SK-N-SH treated with all-trans-retinoic acid at 6 μM for 48 hours (cell line): ENCODE measurements around the gene STK32B.

ENCODE experiments used
- ATAC-seq: fragments of 200-7000 bp; cut with Tn5 transposase; 3 replicates; pipeline ENCODE4 v1.9.1; 2020; ENCODE audit warnings: mild to moderate bottlenecking, moderate library complexity
- ARNTL ChIP-seq: fragments of 450-650 bp; formaldehyde crosslinking; IDR thresholded peaks from 2 replicates; pipeline ENCODE4 v1.5.0; 2020; ENCODE audit warnings: low read depth, mild to moderate bottlenecking, moderate library complexity, borderline replicate concordance
- CREB5 ChIP-seq: fragments of 250-450 bp; sonication (Bioruptor Pico); IDR thresholded peaks from 2 replicates; pipeline ENCODE4 v1.5.1; 2020; ENCODE audit warnings: low read depth, mild to moderate bottlenecking, moderate library complexity
- CSDC2 ChIP-seq: fragments of 250-450 bp; sonication (Bioruptor Pico); IDR thresholded peaks from 2 replicates; pipeline ENCODE4 v1.5.0; 2020; ENCODE audit warnings: mild to moderate bottlenecking, moderate library complexity
- CSRNP3 ChIP-seq: fragments of 250-450 bp; sonication (Bioruptor Pico); IDR thresholded peaks from 2 replicates; pipeline ENCODE4 v1.5.1; 2021; ENCODE audit warnings: mild to moderate bottlenecking, moderate library complexity
- GLIS3 ChIP-seq: fragments of 250-450 bp; sonication (Bioruptor Pico); IDR thresholded peaks from 2 replicates; pipeline ENCODE4 v1.5.0; 2020; ENCODE audit warnings: mild to moderate bottlenecking, moderate library complexity
- ISL1 ChIP-seq: fragments of 250-450 bp; sonication (Bioruptor Pico); IDR thresholded peaks from 2 replicates; pipeline ENCODE4 v2.1.2; 2022; ENCODE audit warnings: mild to moderate bottlenecking, moderate library complexity
- OSR1 ChIP-seq: fragments of 250-450 bp; sonication (Bioruptor Pico); IDR thresholded peaks from 2 replicates; pipeline ENCODE4 v1.8.0; 2022; ENCODE audit warnings: moderate library complexity, mild to moderate bottlenecking, inconsistent platforms
- PATZ1 ChIP-seq: fragments of 250-450 bp; sonication (Bioruptor Pico); IDR thresholded peaks from 2 replicates; pipeline ENCODE4 v1.8.0; 2020; ENCODE audit warnings: mild to moderate bottlenecking, moderate library complexity, borderline replicate concordance
- POU6F1 ChIP-seq: fragments of 250-450 bp; sonication (Bioruptor Pico); IDR thresholded peaks from 2 replicates; pipeline ENCODE4 v1.8.0; 2021; ENCODE audit warnings: low read depth, mild to moderate bottlenecking, moderate library complexity, borderline replicate concordance
- RARB ChIP-seq: fragments of 250-450 bp; sonication (Bioruptor Pico); IDR thresholded peaks from 2 replicates; pipeline ENCODE4 v1.8.0; 2021; ENCODE audit warnings: mild to moderate bottlenecking, moderate library complexity
- SNAI2 ChIP-seq: fragments of 250-450 bp; sonication (Bioruptor Pico); IDR thresholded peaks from 2 replicates; pipeline ENCODE4 v1.5.0; 2020; ENCODE audit warnings: mild to moderate bottlenecking, moderate library complexity
- TCF4 ChIP-seq: fragments of 250-450 bp; sonication (Bioruptor Pico); IDR thresholded peaks from 2 replicates; pipeline ENCODE4 v1.8.0; 2021; ENCODE audit warnings: mild to moderate bottlenecking, moderate library complexity, borderline replicate concordance
- TOX ChIP-seq: fragments of 250-450 bp; sonication (Bioruptor Pico); IDR thresholded peaks from 2 replicates; pipeline ENCODE4 v1.8.0; 2021; ENCODE audit warnings: mild to moderate bottlenecking, moderate library complexity, borderline replicate concordance
- TSHZ2 ChIP-seq: fragments of 250-450 bp; sonication (Bioruptor Pico); IDR thresholded peaks from 2 replicates; pipeline ENCODE4 v1.5.0; 2020; ENCODE audit warnings: mild to moderate bottlenecking, moderate library complexity
- ZC3H10 ChIP-seq: fragments of 250-450 bp; sonication (Bioruptor Pico); IDR thresholded peaks from 2 replicates; pipeline ENCODE4 v1.5.1; 2021; ENCODE audit warnings: mild to moderate bottlenecking, moderate library complexity
- ZFP3 ChIP-seq: fragments of 250-450 bp; sonication (Bioruptor Pico); IDR thresholded peaks from 2 replicates; pipeline ENCODE4 v1.5.0; 2020; ENCODE audit warnings: mild to moderate bottlenecking, moderate library complexity
- ZNF565 ChIP-seq: fragments of 450-650 bp; formaldehyde crosslinking; conservative IDR thresholded peaks from 2 replicates; pipeline ENCODE4 v1.5.0; 2020; ENCODE audit warnings: low read depth, mild to moderate bottlenecking, moderate library complexity
- ZNF70 ChIP-seq: fragments of 450-650 bp; formaldehyde crosslinking; IDR thresholded peaks from 2 replicates; pipeline ENCODE4 v1.5.0; 2020; ENCODE audit warnings: mild to moderate bottlenecking, moderate library complexity
- ZNF8 ChIP-seq: fragments of 450-650 bp; formaldehyde crosslinking; IDR thresholded peaks from 2 replicates; pipeline ENCODE4 v1.5.0; 2020; ENCODE audit warnings: mild to moderate bottlenecking, moderate library complexity

Gene STK32B

GRCh38 chr4:5138389-5138788, 87.1 kb downstream of the STK32B start:
- no peak for ATAC-seq
- no peak for TF ChIP-seq PATZ1 (CRISPR knock-in tag)
- TF ChIP-seq OSR1 (CRISPR knock-in tag), result no peak
- no peak for TF ChIP-seq GLIS3 (CRISPR knock-in tag)
- no peak for TF ChIP-seq ZFP3 (CRISPR knock-in tag)

- ATAC-seq, result no peak
- no peak for TF ChIP-seq PATZ1 (CRISPR knock-in tag)
- no peak for TF ChIP-seq RARB (CRISPR knock-in tag)
- TF ChIP-seq CSDC2 (CRISPR knock-in tag), result no peak
- TF ChIP-seq TOX (CRISPR knock-in tag), result no peak
- no peak for TF ChIP-seq SNAI2 (CRISPR knock-in tag)
- no peak for TF ChIP-seq CSRNP3 (CRISPR knock-in tag)
- no peak for TF ChIP-seq ZNF8 (CRISPR knock-in tag)
- no peak for TF ChIP-seq ZC3H10 (CRISPR knock-in tag)
- no peak for TF ChIP-seq ZNF70 (CRISPR knock-in tag)
- TF ChIP-seq, all 23 proteins: peak for 0
Measured at GRCh38 chr4:5139141-5139540, 87.9 kb downstream of the STK32B start.

- TF ChIP-seq TCF4, result no peak
- TF ChIP-seq ARNTL (CRISPR knock-in tag), result no peak
- no peak for TF ChIP-seq TSHZ2 (CRISPR knock-in tag)
- no peak for TF ChIP-seq ZC3H10 (CRISPR knock-in tag)
- no peak for TF ChIP-seq CREB5 (CRISPR knock-in tag)
- no peak for TF ChIP-seq POU6F1
- no peak for TF ChIP-seq OSR1 (CRISPR knock-in tag)
- TF ChIP-seq PATZ1 (CRISPR knock-in tag), result no peak
- no peak for TF ChIP-seq ISL1
- TF ChIP-seq ZNF8 (CRISPR knock-in tag), result no peak
- TF ChIP-seq ZNF565 (CRISPR knock-in tag), result no peak
- TF ChIP-seq ZFP3 (CRISPR knock-in tag), result no peak
- TF ChIP-seq TOX (CRISPR knock-in tag), result no peak
Measured at GRCh38 chr4:5141802-5142201, 90.5 kb downstream of the STK32B start.

More at GRCh38 chr4:5141802-5142201, 90.5 kb downstream of the STK32B start:
- ATAC-seq, result no peak
